ENCODE measurements around the gene RAB6A.
"Not testable (repeated sequence)": the region's sequence is repeated elsewhere in the genome, so short reads cannot be mapped to it uniquely, and the experiment has no call there.

The RAB6A gene

GRCh38 chr11:73770811-73771210 lies 9.9 kb upstream of the RAB6A start:
- DNase-seq; in situ Hi-C loops (cut with MboI; ENCODE audit: low pct_unique_long_range_greater_than_20kb, low sequenced_read_pairs): not testable (repeated sequence)

GRCh38 chr11:73766763-73767162 lies 5.9 kb upstream of the RAB6A start:
- no peak for DNase-seq
- in situ Hi-C loops (cut with MboI; ENCODE audit: low pct_unique_long_range_greater_than_20kb, low sequenced_read_pairs) = no loop called here

GRCh38 chr11:73762732-73763131 lies 1.9 kb upstream of the RAB6A start:
- DNase-seq = no peak
- in situ Hi-C loops (cut with MboI; ENCODE audit: low pct_unique_long_range_greater_than_20kb, low sequenced_read_pairs) = no loop called here

- no peak for DNase-seq
- in situ Hi-C loops (cut with MboI; ENCODE audit: low pct_unique_long_range_greater_than_20kb, low sequenced_read_pairs) = no loop called here
These were observed 600 bp upstream of the RAB6A start for GRCh38 chr11:73761403-73761945.

- in situ Hi-C loops (cut with MboI; ENCODE audit: low pct_unique_long_range_greater_than_20kb, low sequenced_read_pairs) = no loop called here
- DNase-seq = no peak
These were observed 667 bp downstream of the RAB6A start for GRCh38 chr11:73760135-73760678.

GRCh38 chr11:73759610-73760134 lies 1.2 kb downstream of the RAB6A start:
- DNase-seq = peak; percentile 28
- in situ Hi-C loops (cut with MboI; ENCODE audit: low pct_unique_long_range_greater_than_20kb, low sequenced_read_pairs) = no loop called here

- no peak for DNase-seq
- in situ Hi-C loops (cut with MboI; ENCODE audit: low pct_unique_long_range_greater_than_20kb, low sequenced_read_pairs) = no loop called here
These were observed 2.4 kb downstream of the RAB6A start for GRCh38 chr11:73758451-73758850.

GRCh38 chr11:73757598-73757997 lies 3.3 kb downstream of the RAB6A start:
- in situ Hi-C loops (cut with MboI; ENCODE audit: low pct_unique_long_range_greater_than_20kb, low sequenced_read_pairs) = no loop called here
- no peak for DNase-seq

- in situ Hi-C loops (cut with MboI; ENCODE audit: low pct_unique_long_range_greater_than_20kb, low sequenced_read_pairs) = no loop called here
- no peak for DNase-seq
These were observed 5.2 kb downstream of the RAB6A start for GRCh38 chr11:73755670-73756069.

GRCh38 chr11:73753938-73754337 lies 6.9 kb downstream of the RAB6A start:
- in situ Hi-C loops (cut with MboI; ENCODE audit: low pct_unique_long_range_greater_than_20kb, low sequenced_read_pairs) = no loop called here
- DNase-seq = no peak

GRCh38 chr11:73752903-73753302 lies 8.0 kb downstream of the RAB6A start:
- DNase-seq = no peak
- in situ Hi-C loops (cut with MboI; ENCODE audit: low pct_unique_long_range_greater_than_20kb, low sequenced_read_pairs) = no loop called here

- no peak for DNase-seq
- in situ Hi-C loops (cut with MboI; ENCODE audit: low pct_unique_long_range_greater_than_20kb, low sequenced_read_pairs) = no loop called here
These were observed 8.5 kb downstream of the RAB6A start for GRCh38 chr11:73752216-73752867.

- in situ Hi-C loops (cut with MboI; ENCODE audit: low pct_unique_long_range_greater_than_20kb, low sequenced_read_pairs); DNase-seq: not testable (repeated sequence)
These were observed 10.0 kb downstream of the RAB6A start for GRCh38 chr11:73750862-73751261.

GRCh38 chr11:73750228-73750627 lies 10.6 kb downstream of the RAB6A start:
- in situ Hi-C loops (cut with MboI; ENCODE audit: low pct_unique_long_range_greater_than_20kb, low sequenced_read_pairs) = no loop called here

GRCh38 chr11:73749118-73749517 lies 11.8 kb downstream of the RAB6A start:
- in situ Hi-C loops (cut with MboI; ENCODE audit: low pct_unique_long_range_greater_than_20kb, low sequenced_read_pairs) = no loop called here
- no peak for DNase-seq

More at GRCh38 chr11:73750228-73750627, 10.6 kb downstream of the RAB6A start:
- peak; percentile 67 for DNase-seq

- no peak for DNase-seq
- in situ Hi-C loops (cut with MboI; ENCODE audit: low pct_unique_long_range_greater_than_20kb, low sequenced_read_pairs) = no loop called here
These were observed 12.6 kb downstream of the RAB6A start for GRCh38 chr11:73748300-73748699.

GRCh38 chr11:73747762-73748161 lies 13.1 kb downstream of the RAB6A start:
- in situ Hi-C loops (cut with MboI; ENCODE audit: low pct_unique_long_range_greater_than_20kb, low sequenced_read_pairs) = no loop called here
- DNase-seq = no peak

GRCh38 chr11:73746701-73747100 lies 14.2 kb downstream of the RAB6A start:
- DNase-seq = no peak

GRCh38 chr11:73743045-73743444 lies 17.8 kb downstream of the RAB6A start:
- DNase-seq = no peak
- in situ Hi-C loops (cut with MboI; ENCODE audit: low pct_unique_long_range_greater_than_20kb, low sequenced_read_pairs) = no loop called here

More at GRCh38 chr11:73746701-73747100, 14.2 kb downstream of the RAB6A start:
- in situ Hi-C loops (cut with MboI; ENCODE audit: low pct_unique_long_range_greater_than_20kb, low sequenced_read_pairs) = no loop called here

GRCh38 chr11:73735959-73736358 lies 24.9 kb downstream of the RAB6A start:
- DNase-seq = not testable (repeated sequence)

GRCh38 chr11:73734993-73735392 lies 25.9 kb downstream of the RAB6A start:
- in situ Hi-C loops (cut with MboI; ENCODE audit: low pct_unique_long_range_greater_than_20kb, low sequenced_read_pairs) = no loop called here
- DNase-seq = no peak

More at GRCh38 chr11:73735959-73736358, 24.9 kb downstream of the RAB6A start:
- in situ Hi-C loops (cut with MboI; ENCODE audit: low pct_unique_long_range_greater_than_20kb, low sequenced_read_pairs) = not testable (repeated sequence)

Measured in KBM-7 (cell line).